Measurements from ENCODE around the gene PLXND1. TPM values are rescaled to one million over a fixed set of nuclear protein-coding genes. Genes with fewer than 3 reads are reported as not detected.

PLXND1 gene
- total RNA-seq, 1 donor from 2014 or later: 96.5 TPM

DNA sequence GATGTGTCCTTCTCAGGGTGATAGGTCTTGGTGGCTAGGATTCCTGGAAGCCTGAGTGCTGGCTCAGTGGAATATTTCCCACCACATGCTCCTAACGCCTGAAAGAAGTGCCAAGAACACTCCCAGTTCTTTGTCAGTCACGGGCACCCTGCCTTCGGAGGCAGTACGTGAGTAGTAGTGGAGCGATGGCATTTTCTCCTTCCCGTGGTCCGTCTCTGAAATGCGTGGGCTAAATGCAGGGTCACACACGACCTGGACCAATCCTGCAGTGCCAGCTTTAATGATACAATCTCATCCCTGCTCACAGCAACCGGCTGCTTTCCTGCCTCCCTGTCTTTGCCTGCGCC lies 49.0 kb downstream of the PLXND1 start:
- Histone ChIP-seq H3K9me3 (no peaks in the 10 kb centered on the region), H3K27ac (peak overlapping the region; percentile 85), H3K4me3 (no peak overlapping the region), H3K4me1 (peaks cover 100% of the 10 kb centered on the region), H3K36me3 (peaks cover 0 to 22% of the 10 kb centered on the region in 2 donors), H3K27me3 (no peaks in the 10 kb centered on the region)
- peak; percentile 15 to 43 for TF ChIP-seq POLR2AphosphoS5 (IDR thresholded peaks at IDR 0.05; ENCODE audit: insufficient read depth in 1 of 2, low read depth in 1 of 2)
- TF ChIP-seq, protein P1, sequence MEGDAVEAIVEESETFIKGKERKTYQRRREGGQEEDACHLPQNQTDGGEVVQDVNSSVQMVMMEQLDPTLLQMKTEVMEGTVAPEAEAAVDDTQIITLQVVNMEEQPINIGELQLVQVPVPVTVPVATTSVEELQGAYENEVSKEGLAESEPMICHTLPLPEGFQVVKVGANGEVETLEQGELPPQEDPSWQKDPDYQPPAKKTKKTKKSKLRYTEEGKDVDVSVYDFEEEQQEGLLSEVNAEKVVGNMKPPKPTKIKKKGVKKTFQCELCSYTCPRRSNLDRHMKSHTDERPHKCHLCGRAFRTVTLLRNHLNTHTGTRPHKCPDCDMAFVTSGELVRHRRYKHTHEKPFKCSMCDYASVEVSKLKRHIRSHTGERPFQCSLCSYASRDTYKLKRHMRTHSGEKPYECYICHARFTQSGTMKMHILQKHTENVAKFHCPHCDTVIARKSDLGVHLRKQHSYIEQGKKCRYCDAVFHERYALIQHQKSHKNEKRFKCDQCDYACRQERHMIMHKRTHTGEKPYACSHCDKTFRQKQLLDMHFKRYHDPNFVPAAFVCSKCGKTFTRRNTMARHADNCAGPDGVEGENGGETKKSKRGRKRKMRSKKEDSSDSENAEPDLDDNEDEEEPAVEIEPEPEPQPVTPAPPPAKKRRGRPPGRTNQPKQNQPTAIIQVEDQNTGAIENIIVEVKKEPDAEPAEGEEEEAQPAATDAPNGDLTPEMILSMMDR (IDR thresholded peaks at IDR 0.05): no peak
- intact Hi-C loops (cut with DNase I): no loop called here
- DNase-seq (ENCODE audit: extremely low spot score in 2 of 2): no peak

DNA sequence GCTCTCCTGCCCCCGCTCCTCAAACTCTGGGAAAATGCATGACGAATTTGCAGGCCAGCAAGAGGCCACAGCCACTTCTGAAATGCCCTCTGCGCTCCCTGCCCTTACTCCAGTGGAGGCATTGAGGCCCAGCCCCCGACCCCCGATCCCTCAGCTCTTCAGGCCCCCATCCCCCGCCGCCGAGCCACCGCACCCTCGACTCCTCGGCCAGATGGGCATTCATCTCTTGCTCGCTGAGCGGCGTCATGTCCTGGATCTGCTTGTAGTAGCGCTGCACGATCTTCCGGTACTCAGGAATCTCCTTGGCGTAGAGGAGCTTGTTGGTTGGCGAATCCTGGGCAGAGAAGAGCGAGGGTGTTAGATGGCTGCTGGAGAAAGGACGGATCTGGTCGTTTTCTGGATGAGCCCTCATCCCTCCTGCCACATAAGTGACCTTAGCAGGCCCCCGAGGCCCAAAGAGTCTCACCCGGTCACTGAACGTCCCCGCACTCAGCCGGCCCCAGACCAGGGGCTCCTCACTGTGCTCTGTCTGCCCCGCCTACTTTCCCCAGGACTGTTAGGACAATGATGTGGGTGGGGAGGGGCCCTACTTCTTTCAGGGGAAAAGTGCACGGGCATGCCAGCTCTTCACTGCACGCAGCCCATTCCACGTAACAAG lies 49.5 kb downstream of the PLXND1 start:
- intact Hi-C loops (cut with DNase I): no loop called here
- H3K9me3 ChIP-seq: no peaks in the 10 kb centered on the region
- TF ChIP-seq POLR2A (IDR thresholded peaks at IDR 0.05) (no peak), POLR2AphosphoS5 (IDR thresholded peaks at IDR 0.05; ENCODE audit: insufficient read depth in 1 of 2, low read depth in 1 of 2) (peak in 1 of 2 donors; percentile 56)
- TF ChIP-seq, protein P1 (IDR thresholded peaks at IDR 0.05): no peak
- H3K27ac ChIP-seq: peak overlapping the region; percentile 85
- peaks cover 0 to 17% of the 10 kb centered on the region in 2 donors for H3K36me3 ChIP-seq
- H3K4me1 ChIP-seq: peaks cover 97% of the 10 kb centered on the region
- H3K27me3 ChIP-seq: no peaks in the 10 kb centered on the region
- no peak for DNase-seq (ENCODE audit: extremely low spot score in 2 of 2)
- H3K4me3 ChIP-seq: no peak overlapping the region

DNA sequence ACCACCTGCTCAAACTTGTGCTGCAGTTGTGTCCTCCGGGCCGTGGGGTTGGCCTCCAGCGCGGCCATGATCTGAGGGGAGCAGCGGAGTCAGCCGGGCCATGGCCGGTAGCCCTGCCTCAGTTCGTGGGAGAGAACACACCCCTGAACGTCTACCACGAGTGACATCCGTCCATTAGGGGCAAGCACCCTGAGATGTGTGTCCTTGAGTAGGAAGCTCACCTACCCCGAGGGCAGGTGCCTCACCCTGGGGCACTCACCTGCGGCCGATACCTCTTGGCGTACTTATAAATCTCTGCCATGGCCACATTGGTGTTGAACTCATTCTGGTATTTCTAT lies 50.1 kb downstream of the PLXND1 start:
- H3K36me3 ChIP-seq: peaks cover 0 to 17% of the 10 kb centered on the region in 2 donors
- no peak overlapping the region for H3K4me3 ChIP-seq
- TF ChIP-seq, protein P1 (IDR thresholded peaks at IDR 0.05): no peak
- TF ChIP-seq POLR2A (IDR thresholded peaks at IDR 0.05): no peak
- peak overlapping the region; percentile 85 for H3K27ac ChIP-seq
- H3K4me1 ChIP-seq: peaks cover 90% of the 10 kb centered on the region
- no peaks in the 10 kb centered on the region for H3K9me3 ChIP-seq
- no peak for DNase-seq (ENCODE audit: extremely low spot score in 2 of 2)
- no peaks in the 10 kb centered on the region for H3K27me3 ChIP-seq
- intact Hi-C loops (cut with DNase I): no loop called here

DNA sequence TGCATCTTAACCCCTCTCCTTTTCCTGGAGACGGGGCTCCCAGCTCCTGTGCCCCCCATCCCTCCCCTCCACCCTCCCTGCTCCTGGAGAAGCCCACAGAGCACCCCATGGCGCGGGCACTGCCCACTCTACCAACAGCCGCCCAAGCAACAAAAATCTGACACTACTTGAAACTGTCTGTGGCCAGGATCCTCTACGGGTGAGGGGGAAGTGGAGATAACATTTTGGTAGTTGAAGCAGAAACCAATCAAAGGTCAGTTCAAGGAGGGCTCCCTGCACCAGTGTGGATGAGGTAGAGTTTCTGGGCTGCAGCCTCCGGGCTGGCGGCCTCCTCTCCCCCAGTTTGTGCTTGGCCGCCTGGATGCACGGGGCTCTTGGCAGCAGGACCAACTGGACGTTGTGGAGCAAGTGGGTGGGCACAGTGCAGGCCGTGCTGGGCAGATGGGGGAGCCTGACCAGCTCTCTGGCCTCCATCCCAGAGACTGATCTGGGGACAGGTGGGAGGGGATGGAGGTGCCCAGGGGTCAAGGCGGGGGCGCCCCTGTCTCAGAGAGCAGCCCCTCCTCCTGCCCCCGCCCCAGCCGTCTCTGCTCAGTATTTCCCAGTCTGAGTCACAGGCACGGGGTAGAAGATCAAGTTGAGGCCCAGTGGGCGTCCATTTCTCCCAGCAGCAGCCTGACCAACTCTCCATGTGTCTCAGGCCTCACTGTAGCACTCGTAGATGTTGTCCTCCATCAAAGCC lies 50.7 kb downstream of the PLXND1 start:
- intact Hi-C loops (cut with DNase I): no loop called here
- no peak for DNase-seq (ENCODE audit: extremely low spot score in 2 of 2)
- Histone ChIP-seq H3K4me3 (no peak overlapping the region), H3K4me1 (peaks cover 85% of the 10 kb centered on the region), H3K9me3 (no peaks in the 10 kb centered on the region), H3K36me3 (peaks cover 0 to 17% of the 10 kb centered on the region in 2 donors), H3K27ac (peak overlapping the region; percentile 85), H3K27me3 (no peaks in the 10 kb centered on the region)
- peak in 1 of 2 donors; percentile 32 for TF ChIP-seq POLR2AphosphoS5 (IDR thresholded peaks at IDR 0.05; ENCODE audit: insufficient read depth in 1 of 2, low read depth in 1 of 2)
- TF ChIP-seq, protein P1 (IDR thresholded peaks at IDR 0.05): no peak

DNA sequence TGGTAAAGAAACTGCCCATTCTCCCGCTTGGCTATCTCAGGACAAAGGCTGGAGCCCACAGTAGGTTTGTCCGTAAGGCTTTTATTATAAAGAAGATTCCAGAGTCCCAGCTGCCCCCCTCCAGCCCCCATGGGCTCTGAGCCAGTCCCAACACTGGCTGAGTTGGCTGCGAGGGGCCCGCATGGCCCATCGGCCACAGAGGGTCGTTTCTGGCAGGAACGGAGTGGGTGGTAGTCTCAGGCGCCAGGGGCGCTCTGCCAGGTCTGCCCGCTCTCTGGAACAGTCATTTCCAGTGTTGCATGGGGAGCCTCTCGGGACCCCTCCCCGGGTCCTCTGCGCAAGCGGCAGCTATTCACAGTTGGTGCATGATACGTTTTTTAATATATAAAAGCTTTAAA lies 51.3 kb downstream of the PLXND1 start:
- H3K36me3 ChIP-seq: peaks cover 0 to 17% of the 10 kb centered on the region in 2 donors
- intact Hi-C loops (cut with DNase I): no loop called here
- peak overlapping the region; percentile 85 for H3K27ac ChIP-seq
- H3K9me3 ChIP-seq: no peaks in the 10 kb centered on the region
- peaks cover 78% of the 10 kb centered on the region for H3K4me1 ChIP-seq
- H3K4me3 ChIP-seq: no peak overlapping the region
- no peak for DNase-seq (ENCODE audit: extremely low spot score in 2 of 2)
- TF ChIP-seq POLR2A (IDR thresholded peaks at IDR 0.05): no peak
- TF ChIP-seq, protein P1 (IDR thresholded peaks at IDR 0.05): no peak
- TF ChIP-seq POLR2AphosphoS5 (IDR thresholded peaks at IDR 0.05; ENCODE audit: insufficient read depth in 1 of 2, low read depth in 1 of 2): no peak
- H3K27me3 ChIP-seq: no peaks in the 10 kb centered on the region
